ENCODE results near the gene RNF144B. TPM values are rescaled to one million over a fixed set of nuclear protein-coding genes. Genes with fewer than 3 reads are reported as not detected.

RNF144B gene
- total and polyA plus RNA-seq, 2 of the 13 experiments (the other 11 are each of a cell fraction or from before 2014, with no cell fraction given), result 1.8 to 4.3 TPM

- TF ChIP-seq, protein P1, sequence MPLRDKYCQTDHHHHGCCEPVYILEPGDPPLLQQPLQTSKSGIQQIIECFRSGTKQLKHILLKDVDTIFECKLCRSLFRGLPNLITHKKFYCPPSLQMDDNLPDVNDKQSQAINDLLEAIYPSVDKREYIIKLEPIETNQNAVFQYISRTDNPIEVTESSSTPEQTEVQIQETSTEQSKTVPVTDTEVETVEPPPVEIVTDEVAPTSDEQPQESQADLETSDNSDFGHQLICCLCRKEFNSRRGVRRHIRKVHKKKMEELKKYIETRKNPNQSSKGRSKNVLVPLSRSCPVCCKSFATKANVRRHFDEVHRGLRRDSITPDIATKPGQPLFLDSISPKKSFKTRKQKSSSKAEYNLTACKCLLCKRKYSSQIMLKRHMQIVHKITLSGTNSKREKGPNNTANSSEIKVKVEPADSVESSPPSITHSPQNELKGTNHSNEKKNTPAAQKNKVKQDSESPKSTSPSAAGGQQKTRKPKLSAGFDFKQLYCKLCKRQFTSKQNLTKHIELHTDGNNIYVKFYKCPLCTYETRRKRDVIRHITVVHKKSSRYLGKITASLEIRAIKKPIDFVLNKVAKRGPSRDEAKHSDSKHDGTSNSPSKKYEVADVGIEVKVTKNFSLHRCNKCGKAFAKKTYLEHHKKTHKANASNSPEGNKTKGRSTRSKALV (CRISPR knock-in tag; IDR thresholded peaks at IDR 0.05), result no peak
- TF ChIP-seq MXI1 (IDR thresholded peaks at IDR 0.05; ENCODE audit: borderline replicate concordance, low read depth, low read length), result no peak
- TF ChIP-seq RORA (CRISPR knock-in tag; IDR thresholded peaks at IDR 0.05), result no peak
- no peak for TF ChIP-seq ZNF282 (IDR thresholded peaks at IDR 0.05; ENCODE audit: partially characterized antibody)
Observed at GRCh38 chr6:18368277-18369105, 18.7 kb upstream of the RNF144B start (continued).

GRCh38 chr6:18371010-18371409, 16.1 kb upstream of the RNF144B start:
- H3K4me1 ChIP-seq (ENCODE audit: insufficient read depth, low read length), result no peaks in the 10 kb centered on the region
- intact Hi-C loops (cut with micrococcal nuclease; ENCODE audit: unreplicated experiment), result no loop called here
- peaks cover 2 to 12% of the 10 kb centered on the region in 2 experiments; a peak in 2 of 5 replicates for H3K27me3 ChIP-seq (ENCODE audit: control insufficient read depth in 1 of 2, insufficient read depth in 2 of 2, low read length in 2 of 2)
- no peak overlapping the region for H3K4me3 ChIP-seq (replicated peaks in 1 of 3; ENCODE audit: insufficient read depth in 1 of 3, low read depth in 2 of 3, low read length in 3 of 3)
- H3K27ac ChIP-seq (ENCODE audit: extremely low read length, insufficient read depth, low read length), result no peak overlapping the region
- H4K20me1 ChIP-seq (ENCODE audit: insufficient read depth, low read length), result no peaks in the 10 kb centered on the region
- FAIRE-seq (no peak), DNase-seq (ENCODE audit: low spot score) (no peak), ATAC-seq (no peak)
- H3K9ac ChIP-seq (ENCODE audit: insufficient read depth, low read depth, low read length), result no peak overlapping the region
- no TSS peak for BruUV-seq (replicated peaks)
- H3K4me2 ChIP-seq (ENCODE audit: low read depth, low read length), result no peak overlapping the region
- in situ Hi-C loops (cut with HindIII; ENCODE audit: extremely low pct_ligation_motif_present, low pct_unique_long_range_greater_than_20kb), result no loop called here
- 28% methylated on average over 5 of the region's 5 CpGs for WGBS (ENCODE audit: low lambda C conversion rate)
- H3K36me3 ChIP-seq (replicated peaks in 1 of 2; ENCODE audit: control insufficient read depth in 1 of 2, insufficient read depth in 2 of 2, low read length in 2 of 2), result no peaks in the 10 kb centered on the region
- no peak overlapping the region for H2AFZ ChIP-seq (ENCODE audit: low read length)
- no peaks in the 10 kb centered on the region for H3K9me3 ChIP-seq (ENCODE audit: low read length)
- no peaks in the 10 kb centered on the region for H3K79me2 ChIP-seq (ENCODE audit: insufficient read depth, low read length)
- POLR2A ChIA-PET, result interaction anchor here (0.6 kb wide), 1 partner anchor 9 kb away, joined by 3 read pairs; no protein-coding TSS in a partner anchor
- CTCF ChIA-PET (ENCODE audit: low intra/inter-chr PET ratio, low total read pairs), result no interaction called here
- TF ChIP-seq MAZ (IDR thresholded peaks at IDR 0.05; ENCODE audit: borderline replicate concordance, low read depth, low read length) (no peak), MAZ (CRISPR knock-in tag; IDR thresholded peaks at IDR 0.05; ENCODE audit: low read depth) (no peak), ZSCAN30 (CRISPR knock-in tag; IDR thresholded peaks at IDR 0.05) (no peak), CHCHD3 (CRISPR knock-in tag; IDR thresholded peaks at IDR 0.05) (no peak), CREB3 (CRISPR knock-in tag; IDR thresholded peaks at IDR 0.05) (no peak), EEA1 (CRISPR knock-in tag; IDR thresholded peaks at IDR 0.05; ENCODE audit: borderline replicate concordance) (no peak), BCLAF1 (IDR thresholded peaks at IDR 0.05) (no peak), NR3C1 (CRISPR knock-in tag; IDR thresholded peaks at IDR 0.05) (no peak)
- TF ChIP-seq, protein P2, sequence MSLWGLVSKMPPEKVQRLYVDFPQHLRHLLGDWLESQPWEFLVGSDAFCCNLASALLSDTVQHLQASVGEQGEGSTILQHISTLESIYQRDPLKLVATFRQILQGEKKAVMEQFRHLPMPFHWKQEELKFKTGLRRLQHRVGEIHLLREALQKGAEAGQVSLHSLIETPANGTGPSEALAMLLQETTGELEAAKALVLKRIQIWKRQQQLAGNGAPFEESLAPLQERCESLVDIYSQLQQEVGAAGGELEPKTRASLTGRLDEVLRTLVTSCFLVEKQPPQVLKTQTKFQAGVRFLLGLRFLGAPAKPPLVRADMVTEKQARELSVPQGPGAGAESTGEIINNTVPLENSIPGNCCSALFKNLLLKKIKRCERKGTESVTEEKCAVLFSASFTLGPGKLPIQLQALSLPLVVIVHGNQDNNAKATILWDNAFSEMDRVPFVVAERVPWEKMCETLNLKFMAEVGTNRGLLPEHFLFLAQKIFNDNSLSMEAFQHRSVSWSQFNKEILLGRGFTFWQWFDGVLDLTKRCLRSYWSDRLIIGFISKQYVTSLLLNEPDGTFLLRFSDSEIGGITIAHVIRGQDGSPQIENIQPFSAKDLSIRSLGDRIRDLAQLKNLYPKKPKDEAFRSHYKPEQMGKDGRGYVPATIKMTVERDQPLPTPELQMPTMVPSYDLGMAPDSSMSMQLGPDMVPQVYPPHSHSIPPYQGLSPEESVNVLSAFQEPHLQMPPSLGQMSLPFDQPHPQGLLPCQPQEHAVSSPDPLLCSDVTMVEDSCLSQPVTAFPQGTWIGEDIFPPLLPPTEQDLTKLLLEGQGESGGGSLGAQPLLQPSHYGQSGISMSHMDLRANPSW (CRISPR knock-in tag; IDR thresholded peaks at IDR 0.05; ENCODE audit: borderline replicate concordance), result no peak
